ENCODE data around the gene SERINC2. TPM values are rescaled to one million over a fixed set of nuclear protein-coding genes. Genes with fewer than 3 reads are reported as not detected.

SERINC2 gene
- total and polyA plus RNA-seq, 2 of the 4 experiments (the other 2 are of a cell fraction), result 2.0 to 59.5 TPM

GRCh38 chr1:31418626-31419323 is 5.8 kb downstream of the SERINC2 start:
- BruUV-seq (replicated peaks), result no TSS peak
- Histone ChIP-seq H3K4ac (ENCODE audit: low read depth, low read length) (no peak overlapping the region; the same call in 1 of the 2 replicates), H3K9ac (ENCODE audit: low read depth, low read length) (no peak overlapping the region), H3K79me1 (ENCODE audit: low read depth in 1 of 2, low read length in 2 of 2) (peaks cover 2 to 68% of the 10 kb centered on the region in 2 experiments; a peak in 3 of 4 replicates), H4K20me1 (ENCODE audit: insufficient read depth, low read length) (peaks cover 47% of the 10 kb centered on the region), H3K9me1 (ENCODE audit: insufficient read depth, low read length) (peaks cover 24% of the 10 kb centered on the region), H4K8ac (ENCODE audit: low read depth in 2 of 2, low read length in 2 of 2) (no peak overlapping the region), H3K27me3 (ENCODE audit: control insufficient read depth, insufficient read depth, low read length) (no peaks in the 10 kb centered on the region), H3K4me3 (ENCODE audit: insufficient read depth, low read depth, low read length) (no peak overlapping the region), H3K14ac (replicated peaks; ENCODE audit: low read depth, low read length) (no peak overlapping the region), H4K91ac (ENCODE audit: insufficient read depth, low read depth, low read length) (no peak overlapping the region; the same call in 1 of the 2 replicates), H4K5ac (ENCODE audit: low read depth, low read length) (no peak overlapping the region), H2BK20ac (ENCODE audit: low read depth, low read length) (no peak overlapping the region; the same call in 1 of the 2 replicates), H3K4me1 (ENCODE audit: control insufficient read depth, insufficient read depth, low read length) (peaks cover 22% of the 10 kb centered on the region), H2BK5ac (ENCODE audit: low read depth, low read length, poor library complexity, severe bottlenecking) (no peak overlapping the region), H3K36me3 (ENCODE audit: control insufficient read depth, insufficient read depth, low read length) (peaks cover 4% of the 10 kb centered on the region; the same call in 1 of the 2 replicates), H2BK120ac (ENCODE audit: low read depth, low read length) (no peak overlapping the region), H3K4me2 (ENCODE audit: low read depth, low read length) (no peak overlapping the region), H3K23ac (ENCODE audit: low read depth, low read length) (peak overlapping the region; percentile 28; the same call in 1 of the 2 replicates), H2BK15ac (ENCODE audit: low read depth, low read length) (no peak overlapping the region; the same call in 2 of the 3 replicates), H3K18ac (ENCODE audit: low read depth, low read length) (no peak overlapping the region), H2AFZ (replicated peaks; ENCODE audit: low read length, poor library complexity) (peak overlapping the region; percentile 14), H2AK5ac (ENCODE audit: low read depth, low read length) (no peak overlapping the region), H3K9me3 (ENCODE audit: control insufficient read depth, insufficient read depth, low read length) (no peaks in the 10 kb centered on the region), H3K56ac (ENCODE audit: extremely low read depth, insufficient read depth, low read length) (no peak overlapping the region), H3K27ac (ENCODE audit: insufficient read depth, low read length) (no peak overlapping the region), H2AK9ac (replicated peaks; ENCODE audit: low read depth, low read length, poor library complexity) (no peak overlapping the region)
- dilution Hi-C loops (cut with HindIII; ENCODE audit: low sequenced_read_pairs, unreplicated experiment) (no loop called here), in situ Hi-C loops (cut with MboI; ENCODE audit: low sequenced_read_pairs) (no loop called here), intact Hi-C loops (cut with micrococcal nuclease) (no loop called here)
- no peak for ATAC-seq (ENCODE audit: low read depth)
- TF ChIP-seq NFE2L2 (IDR thresholded peaks at IDR 0.05; ENCODE audit: low read depth, low read length), result no peak
- no peak for TF ChIP-seq CEBPB (IDR thresholded peaks at IDR 0.05; ENCODE audit: low read depth, low read length)
- TF ChIP-seq RAD21 (IDR thresholded peaks at IDR 0.05; ENCODE audit: low read length), result no peak
- TF ChIP-seq FOS (IDR thresholded peaks at IDR 0.05; ENCODE audit: low read depth, low read length), result no peak
- TF ChIP-seq MXI1 (IDR thresholded peaks at IDR 0.05; ENCODE audit: borderline replicate concordance, low read depth, low read length), result no peak
- no peak for TF ChIP-seq RCOR1 (IDR thresholded peaks at IDR 0.05; ENCODE audit: insufficient replicate concordance, low read length)
- no peak for TF ChIP-seq POLR2A (IDR thresholded peaks at IDR 0.05; ENCODE audit: low read depth, low read length)
- TF ChIP-seq, protein P1, sequence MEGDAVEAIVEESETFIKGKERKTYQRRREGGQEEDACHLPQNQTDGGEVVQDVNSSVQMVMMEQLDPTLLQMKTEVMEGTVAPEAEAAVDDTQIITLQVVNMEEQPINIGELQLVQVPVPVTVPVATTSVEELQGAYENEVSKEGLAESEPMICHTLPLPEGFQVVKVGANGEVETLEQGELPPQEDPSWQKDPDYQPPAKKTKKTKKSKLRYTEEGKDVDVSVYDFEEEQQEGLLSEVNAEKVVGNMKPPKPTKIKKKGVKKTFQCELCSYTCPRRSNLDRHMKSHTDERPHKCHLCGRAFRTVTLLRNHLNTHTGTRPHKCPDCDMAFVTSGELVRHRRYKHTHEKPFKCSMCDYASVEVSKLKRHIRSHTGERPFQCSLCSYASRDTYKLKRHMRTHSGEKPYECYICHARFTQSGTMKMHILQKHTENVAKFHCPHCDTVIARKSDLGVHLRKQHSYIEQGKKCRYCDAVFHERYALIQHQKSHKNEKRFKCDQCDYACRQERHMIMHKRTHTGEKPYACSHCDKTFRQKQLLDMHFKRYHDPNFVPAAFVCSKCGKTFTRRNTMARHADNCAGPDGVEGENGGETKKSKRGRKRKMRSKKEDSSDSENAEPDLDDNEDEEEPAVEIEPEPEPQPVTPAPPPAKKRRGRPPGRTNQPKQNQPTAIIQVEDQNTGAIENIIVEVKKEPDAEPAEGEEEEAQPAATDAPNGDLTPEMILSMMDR (conservative IDR thresholded peaks at IDR 0.05; ENCODE audit: low read depth, low read length), result no peak
- TF ChIP-seq RFX5 (IDR thresholded peaks at IDR 0.05; ENCODE audit: low read depth, low read length), result no peak
- no peak for TF ChIP-seq CHD1 (IDR thresholded peaks at IDR 0.05; ENCODE audit: low read depth, low read length)
- no peak for TF ChIP-seq MAFK (IDR thresholded peaks at IDR 0.05; ENCODE audit: low read depth, low read length)
- no peak for TF ChIP-seq BHLHE40 (IDR thresholded peaks at IDR 0.05; ENCODE audit: low read depth, low read length)
- no peak for DNase-seq
- WGBS, 2 experiments (ENCODE audit: extremely low coverage in 2 of 2, insufficient read length in 1 of 2), result 60% methylated on average over 1 of the region's 4 CpGs; no CpG with 5 or more reads in 1 of the 2 experiments
- POLR2A ChIA-PET (ENCODE audit: unreplicated experiment), result interaction anchor here (0.6 kb wide), 2 partner anchors 9 to 28 kb away, joined by 3 to 5 read pairs; no protein-coding TSS in a partner anchor
- CTCF ChIA-PET, result interaction anchor here (1.5 to 2.4 kb wide), 2 partner anchors 22 to 25 kb away, joined by 4 to 8 read pairs; no protein-coding TSS in a partner anchor

All from IMR-90 (cell line).